ENCODE results near the gene PARN.
"Not testable (repeated sequence)": the region's sequence is repeated elsewhere in the genome, so short reads cannot be mapped to it uniquely, and the experiment has no call there.

PARN gene

DNA sequence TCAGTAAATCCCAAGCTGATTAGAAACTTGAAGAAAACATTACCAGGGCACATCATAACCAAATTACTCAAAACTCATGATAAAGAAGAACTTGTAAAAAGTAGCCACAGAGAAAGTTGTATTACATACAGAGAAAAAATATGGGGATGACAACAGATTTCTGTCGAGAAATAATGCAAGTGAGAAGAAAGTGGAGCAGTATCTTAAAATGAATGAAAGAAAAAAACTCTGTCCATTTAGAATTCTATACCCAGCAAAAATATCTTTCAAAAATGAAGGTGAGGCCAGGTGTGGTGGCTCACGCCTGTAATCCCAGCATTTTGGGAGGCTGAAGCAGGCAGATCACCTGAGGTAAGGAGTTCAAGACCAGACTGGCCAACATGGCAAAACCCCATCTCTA is 165.9 kb downstream of the PARN start:
- no peak for DNase-seq

- DNase-seq, result no peak
Observed at GRCh38 chr16:14462811-14463210, 167.2 kb downstream of the PARN start.

DNA sequence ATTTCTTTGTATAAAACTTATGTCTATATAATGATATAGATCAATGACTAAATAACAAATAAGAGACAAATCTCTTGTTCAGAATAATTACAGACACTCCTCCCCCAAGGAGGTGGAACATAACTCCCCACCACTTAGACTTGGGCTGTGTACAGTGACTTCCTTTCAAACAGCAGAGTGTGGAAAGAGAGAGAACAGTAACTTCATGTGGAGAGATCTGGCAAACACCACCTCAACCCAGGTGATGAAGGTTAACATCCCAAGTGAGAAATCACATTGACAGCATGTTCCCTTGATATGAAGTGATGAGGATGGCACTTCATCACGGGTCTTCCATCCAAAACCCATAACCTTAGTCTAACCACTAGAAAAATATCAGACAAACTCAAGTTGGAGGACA is 169.3 kb downstream of the PARN start:
- DNase-seq, result no peak

GRCh38 chr16:14458576-14458975 is 171.5 kb downstream of the PARN start:
- DNase-seq, result no peak

DNA sequence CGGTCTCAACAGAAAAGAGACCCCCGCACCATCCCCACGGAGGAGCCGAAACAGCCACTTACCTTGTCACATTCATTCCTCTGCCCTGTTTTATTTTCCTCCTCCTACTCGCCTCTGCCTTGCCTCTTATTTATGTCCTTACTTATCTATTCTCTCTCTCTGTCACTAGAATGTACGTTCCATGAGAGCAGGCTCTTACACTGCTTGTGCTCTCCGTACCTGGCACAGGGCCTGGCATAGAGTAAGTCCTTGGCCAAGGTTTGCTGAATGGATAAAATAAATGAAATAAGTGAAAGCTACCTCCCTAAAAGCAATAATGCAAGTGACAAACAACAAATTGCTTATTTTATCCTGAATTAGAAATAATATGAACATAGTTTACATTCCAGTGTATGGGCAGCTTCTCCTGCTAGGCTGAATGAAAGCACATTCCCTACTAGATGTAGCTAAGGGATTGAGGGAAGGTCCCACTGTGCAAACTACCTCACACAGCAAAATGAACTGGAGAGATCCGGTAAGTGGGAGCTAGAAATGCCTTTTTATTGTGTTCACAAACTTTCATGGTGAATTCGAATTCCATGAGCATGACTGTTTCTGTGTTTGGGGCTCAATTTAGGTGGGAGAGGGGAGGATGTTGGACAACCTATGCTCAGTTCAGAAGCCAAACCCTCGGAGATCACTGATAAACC is 173.1 kb downstream of the PARN start:
- DNase-seq, result no peak

- no peak for DNase-seq
Observed at GRCh38 chr16:14455573-14455972, 174.5 kb downstream of the PARN start.

- no peak for DNase-seq
Observed at GRCh38 chr16:14454391-14454790, 175.7 kb downstream of the PARN start.

DNA sequence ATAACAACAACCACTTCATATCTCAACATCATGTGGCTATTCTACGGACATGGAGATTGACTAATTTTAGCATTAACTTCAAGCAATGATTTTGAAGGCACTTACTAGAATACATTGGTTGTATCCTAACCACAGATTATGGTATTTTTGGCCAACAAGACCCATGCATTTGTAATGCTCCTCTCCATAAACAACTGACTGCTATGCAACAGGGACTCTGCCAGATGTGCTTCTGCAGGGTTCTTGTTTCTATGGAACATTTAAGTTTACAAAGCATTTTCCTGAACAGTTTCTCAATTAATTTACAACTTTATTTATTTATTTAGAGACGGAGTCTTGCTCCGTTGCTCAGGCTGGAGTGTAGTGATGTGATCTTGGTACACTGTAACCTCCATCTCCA is 178.0 kb downstream of the PARN start:
- no peak for DNase-seq

GRCh38 chr16:14450846-14451245 is 179.2 kb downstream of the PARN start:
- DNase-seq, result no peak

DNA sequence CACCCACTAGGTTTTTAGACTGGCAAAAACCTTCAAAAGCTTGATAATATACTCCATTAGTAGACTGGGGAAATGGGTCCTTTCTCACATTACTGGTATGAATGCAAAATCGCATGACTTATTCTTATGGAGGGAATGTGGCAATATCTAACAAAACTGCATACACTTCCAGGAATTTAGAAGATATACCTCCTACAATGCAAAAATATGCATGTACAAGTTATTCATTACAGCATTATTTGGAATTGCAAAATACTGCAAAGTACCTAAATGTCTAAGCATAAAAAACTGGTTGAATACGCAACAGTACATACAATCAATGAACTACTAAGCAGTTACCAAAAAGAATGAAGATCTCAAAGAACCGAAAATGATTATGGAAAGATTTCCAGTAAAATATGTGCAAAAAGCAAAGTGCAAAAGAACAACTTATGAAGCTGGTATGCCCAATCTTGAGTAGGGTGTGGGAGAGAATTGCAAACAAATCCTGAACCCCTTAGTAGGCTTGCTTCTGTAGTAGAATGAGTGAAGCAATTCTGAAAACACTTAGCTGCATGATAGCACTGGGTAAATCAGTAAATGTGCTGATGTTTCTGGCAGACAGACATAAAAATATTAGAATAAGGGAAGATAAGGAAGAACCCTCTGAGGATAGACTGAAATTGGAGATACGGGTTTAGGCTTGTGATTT is 180.1 kb downstream of the PARN start:
- DNase-seq, result no peak

- DNase-seq, result no peak
Observed at GRCh38 chr16:14449334-14449733, 180.7 kb downstream of the PARN start.

DNA sequence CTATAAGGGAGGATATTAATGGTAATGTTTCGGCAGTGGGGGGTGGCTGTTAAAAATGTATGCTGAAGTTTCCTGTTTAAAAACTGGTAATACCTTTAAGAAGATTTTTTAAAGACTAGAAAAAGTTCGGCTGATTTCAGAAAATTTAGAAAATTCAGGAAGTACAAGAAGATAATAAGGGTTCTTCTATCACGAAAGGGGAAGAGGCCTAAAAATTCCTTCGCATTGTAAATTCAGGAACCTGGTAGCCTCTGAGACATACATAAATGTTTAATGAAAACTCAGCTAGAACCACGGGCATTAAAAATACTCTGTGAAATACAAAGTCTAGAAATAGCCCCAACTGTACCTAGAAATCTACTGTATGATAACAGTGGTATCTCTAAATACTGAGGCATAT is 181.2 kb downstream of the PARN start:
- no peak for DNase-seq

DNA sequence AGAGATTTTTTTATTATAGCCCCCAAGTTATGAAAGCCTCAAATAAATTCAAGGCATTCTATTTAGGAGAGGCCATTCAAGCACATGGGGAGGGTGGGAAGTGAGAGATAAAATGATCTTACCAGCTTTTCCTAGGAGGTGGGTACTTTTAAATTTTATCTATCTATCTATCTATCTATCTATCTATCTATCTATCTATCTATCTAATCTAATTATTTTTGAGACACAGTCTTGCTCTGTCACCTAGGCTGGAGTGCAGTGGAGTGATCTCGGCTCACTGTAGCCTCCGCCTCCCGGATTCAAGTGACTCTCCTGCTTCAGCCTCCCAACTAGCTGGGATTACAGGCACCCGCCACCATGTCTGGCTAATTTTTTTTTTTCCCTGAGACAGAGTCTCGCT is 182.3 kb downstream of the PARN start:
- DNase-seq, result no peak

GRCh38 chr16:14446796-14447195 is 183.3 kb downstream of the PARN start:
- no peak for DNase-seq

GRCh38 chr16:14445937-14446715 is 183.9 kb downstream of the PARN start:
- DNase-seq, result no peak

GRCh38 chr16:14444979-14445810 is 184.9 kb downstream of the PARN start:
- DNase-seq, result no peak

- peak; percentile 72 for DNase-seq
Observed at GRCh38 chr16:14441533-14441932, 188.5 kb downstream of the PARN start.

DNA sequence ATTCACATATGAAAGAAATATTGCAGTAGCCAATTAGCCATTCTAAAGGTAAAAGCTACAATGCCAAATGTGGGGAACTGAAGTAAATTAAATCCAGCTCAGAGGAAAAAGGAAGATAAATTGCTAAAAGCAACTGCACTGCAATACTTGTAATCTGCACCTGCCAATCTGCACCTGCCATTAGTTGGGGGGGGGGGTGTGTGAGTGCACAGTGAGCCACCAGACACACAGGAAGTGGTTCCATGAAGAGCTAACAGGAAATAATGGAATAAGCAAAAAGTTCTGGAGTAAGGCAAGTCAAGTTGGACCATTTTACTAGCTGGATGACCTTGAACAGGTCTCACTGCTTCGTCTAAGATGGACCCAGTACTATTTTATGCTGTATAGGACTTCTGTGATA is 191.8 kb downstream of the PARN start:
- no peak for DNase-seq

- DNase-seq, result no peak
Observed at GRCh38 chr16:14437426-14437825, 192.6 kb downstream of the PARN start.

- no peak for DNase-seq
Observed at GRCh38 chr16:14436401-14436955, 193.6 kb downstream of the PARN start.

DNA sequence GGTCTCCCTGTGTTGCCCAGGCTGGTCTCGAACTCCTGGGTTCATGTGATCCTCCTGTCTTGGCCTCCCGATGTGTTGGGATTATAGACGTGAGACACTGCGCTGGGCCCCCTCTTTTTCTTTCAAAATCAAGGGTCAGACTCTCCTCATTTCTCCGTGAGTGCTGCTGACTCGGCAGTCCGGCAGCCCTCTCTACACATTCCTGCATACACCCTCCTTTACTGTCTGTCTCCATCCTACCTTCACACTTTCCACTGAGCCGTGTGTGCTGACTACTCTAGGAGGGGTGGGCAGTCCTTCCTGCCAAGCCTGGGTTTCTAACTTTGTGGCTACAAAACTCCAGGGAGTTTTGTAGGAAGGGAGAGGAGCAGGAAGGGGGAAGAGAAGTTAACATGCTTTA is 195.2 kb downstream of the PARN start:
- no peak for DNase-seq

DNA sequence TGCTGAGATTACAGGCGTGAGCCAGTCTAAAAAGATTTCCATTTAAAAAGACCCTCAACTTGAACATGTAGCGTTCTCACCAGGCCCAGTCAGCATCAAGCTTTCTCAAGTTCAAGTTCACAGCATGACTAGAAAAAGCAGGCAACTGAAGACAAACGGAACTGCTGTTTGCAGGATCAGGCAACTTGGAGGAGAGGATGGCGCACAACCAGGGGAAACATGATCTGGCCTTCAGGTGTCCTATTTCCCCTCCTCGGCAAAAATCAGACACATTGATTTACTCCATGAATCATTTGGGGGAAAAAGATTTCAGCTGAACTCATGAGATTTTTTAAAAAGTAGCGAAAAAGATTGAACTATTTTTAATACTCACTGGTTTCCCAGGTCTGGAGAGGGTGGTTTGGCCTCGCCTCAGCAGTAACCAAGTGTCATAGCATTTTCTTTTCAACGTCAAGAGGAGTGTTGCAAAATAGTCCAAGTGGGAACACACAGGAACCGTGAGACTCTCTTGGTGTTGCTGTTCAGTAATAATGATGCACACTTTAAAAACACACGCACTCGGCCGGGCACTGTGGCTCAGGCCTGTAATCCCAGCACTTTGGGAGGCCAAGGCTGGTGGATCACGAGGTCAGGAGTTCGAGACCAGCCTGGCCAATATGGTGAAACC is 201.0 kb downstream of the PARN start:
- not testable (repeated sequence) for DNase-seq
